ENCODE results near the gene RRBP1. TPM values are rescaled to one million over a fixed set of nuclear protein-coding genes. Genes with fewer than 3 reads are reported as not detected.

The RRBP1 gene
- total RNA-seq, 1 donor from 2014 or later: 65.0 TPM

DNA sequence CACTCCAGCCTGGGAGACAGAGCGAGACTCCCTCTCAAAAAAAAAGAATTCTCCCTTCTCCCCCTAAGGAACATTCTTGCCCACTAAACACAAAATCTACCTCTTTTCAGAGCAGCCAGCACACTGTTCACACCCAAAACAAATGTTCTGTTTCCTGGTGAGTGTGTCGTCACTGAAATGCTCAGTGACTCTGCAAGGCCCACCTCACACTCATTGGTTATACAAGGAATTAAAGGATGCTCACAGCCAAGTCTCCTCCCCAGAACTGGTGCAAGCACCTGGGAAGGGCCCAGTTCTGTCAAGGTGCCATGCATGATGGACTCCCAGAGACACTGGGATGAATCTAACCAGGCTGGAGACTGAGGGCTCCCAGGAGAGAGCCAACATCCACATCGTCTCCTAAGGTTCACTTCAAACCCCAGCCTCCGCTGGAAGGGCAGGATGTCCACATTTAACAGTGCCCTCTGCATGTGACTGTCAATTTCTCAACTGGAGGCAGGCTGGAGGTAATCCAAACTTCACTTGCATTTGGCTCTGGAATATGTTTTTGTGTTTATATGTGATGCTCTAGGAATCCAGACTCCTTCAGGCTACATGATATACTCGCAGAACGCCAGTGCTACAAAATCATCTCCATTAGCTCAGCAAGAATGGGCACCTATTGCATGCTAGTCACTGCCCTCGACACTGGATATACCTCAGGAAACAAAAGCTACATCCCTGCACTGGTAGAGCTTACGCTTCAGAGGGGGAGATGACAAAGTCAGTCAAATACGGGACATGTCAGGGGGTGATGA, 7.1 kb downstream of the RRBP1 start:
- no peak for FAIRE-seq
- H3K36me3 ChIP-seq (ENCODE audit: control insufficient read depth, insufficient read depth, low read length): peaks cover 6% of the 10 kb centered on the region

DNA sequence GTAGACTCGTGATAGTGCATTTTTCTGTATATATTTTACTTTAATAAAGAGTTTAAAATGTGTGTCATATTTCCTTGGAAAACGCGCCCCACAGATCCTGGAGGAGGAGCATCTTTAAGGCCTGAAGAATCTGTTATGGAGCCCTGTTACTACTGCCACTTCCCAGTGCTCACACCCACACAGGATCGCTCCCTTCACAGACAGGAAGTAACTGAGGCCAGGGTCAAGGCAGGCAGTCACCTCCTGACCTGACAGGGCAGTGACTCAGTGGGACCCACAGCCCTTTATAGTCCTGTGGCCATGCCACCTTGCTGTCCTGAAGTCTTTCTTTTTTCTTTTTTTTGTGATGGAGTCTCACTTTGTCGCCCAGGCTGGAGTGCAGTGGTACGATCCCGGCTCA, 9.0 kb downstream of the RRBP1 start:
- Histone ChIP-seq H3K4me3 (ENCODE audit: low read depth, low read length) (no peak overlapping the region), H3K27me3 (ENCODE audit: control insufficient read depth, insufficient read depth, low read length) (no peaks in the 10 kb centered on the region), H3K36me3 (ENCODE audit: control insufficient read depth, insufficient read depth, low read length) (peaks cover 5% of the 10 kb centered on the region)
- DNase-seq (ENCODE audit: low read depth) (no peak), FAIRE-seq (no peak)
- TF ChIP-seq, protein P1, sequence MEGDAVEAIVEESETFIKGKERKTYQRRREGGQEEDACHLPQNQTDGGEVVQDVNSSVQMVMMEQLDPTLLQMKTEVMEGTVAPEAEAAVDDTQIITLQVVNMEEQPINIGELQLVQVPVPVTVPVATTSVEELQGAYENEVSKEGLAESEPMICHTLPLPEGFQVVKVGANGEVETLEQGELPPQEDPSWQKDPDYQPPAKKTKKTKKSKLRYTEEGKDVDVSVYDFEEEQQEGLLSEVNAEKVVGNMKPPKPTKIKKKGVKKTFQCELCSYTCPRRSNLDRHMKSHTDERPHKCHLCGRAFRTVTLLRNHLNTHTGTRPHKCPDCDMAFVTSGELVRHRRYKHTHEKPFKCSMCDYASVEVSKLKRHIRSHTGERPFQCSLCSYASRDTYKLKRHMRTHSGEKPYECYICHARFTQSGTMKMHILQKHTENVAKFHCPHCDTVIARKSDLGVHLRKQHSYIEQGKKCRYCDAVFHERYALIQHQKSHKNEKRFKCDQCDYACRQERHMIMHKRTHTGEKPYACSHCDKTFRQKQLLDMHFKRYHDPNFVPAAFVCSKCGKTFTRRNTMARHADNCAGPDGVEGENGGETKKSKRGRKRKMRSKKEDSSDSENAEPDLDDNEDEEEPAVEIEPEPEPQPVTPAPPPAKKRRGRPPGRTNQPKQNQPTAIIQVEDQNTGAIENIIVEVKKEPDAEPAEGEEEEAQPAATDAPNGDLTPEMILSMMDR (IDR thresholded peaks at IDR 0.05; ENCODE audit: insufficient read depth, low read length, severe bottlenecking): no peak

More for the DNA sequence above, 7.1 kb downstream of the RRBP1 start:
- H3K4me3 ChIP-seq (ENCODE audit: low read depth, low read length): no peak overlapping the region
- no peak for DNase-seq (ENCODE audit: low read depth)
- TF ChIP-seq, protein P1 (IDR thresholded peaks at IDR 0.05; ENCODE audit: insufficient read depth, low read length, severe bottlenecking): no peak
- H3K27me3 ChIP-seq (ENCODE audit: control insufficient read depth, insufficient read depth, low read length): no peaks in the 10 kb centered on the region

- DNase-seq (ENCODE audit: low read depth): no peak
- TF ChIP-seq, protein P1 (IDR thresholded peaks at IDR 0.05; ENCODE audit: insufficient read depth, low read length, severe bottlenecking): no peak
- Histone ChIP-seq H3K4me3 (ENCODE audit: low read depth, low read length) (no peak overlapping the region), H3K27me3 (ENCODE audit: control insufficient read depth, insufficient read depth, low read length) (no peaks in the 10 kb centered on the region), H3K36me3 (ENCODE audit: control insufficient read depth, insufficient read depth, low read length) (peaks cover 5% of the 10 kb centered on the region)
- FAIRE-seq: no peak
Measured at GRCh38 chr20:17671565-17671964, 10.5 kb downstream of the RRBP1 start.

GRCh38 chr20:17671011-17671410, 11.0 kb downstream of the RRBP1 start:
- peaks cover 5% of the 10 kb centered on the region for H3K36me3 ChIP-seq (ENCODE audit: control insufficient read depth, insufficient read depth, low read length)
- H3K27me3 ChIP-seq (ENCODE audit: control insufficient read depth, insufficient read depth, low read length): no peaks in the 10 kb centered on the region
- H3K4me3 ChIP-seq (ENCODE audit: low read depth, low read length): no peak overlapping the region
- FAIRE-seq (no peak), DNase-seq (ENCODE audit: low read depth) (no peak)
- TF ChIP-seq, protein P1 (IDR thresholded peaks at IDR 0.05; ENCODE audit: insufficient read depth, low read length, severe bottlenecking): no peak

DNA sequence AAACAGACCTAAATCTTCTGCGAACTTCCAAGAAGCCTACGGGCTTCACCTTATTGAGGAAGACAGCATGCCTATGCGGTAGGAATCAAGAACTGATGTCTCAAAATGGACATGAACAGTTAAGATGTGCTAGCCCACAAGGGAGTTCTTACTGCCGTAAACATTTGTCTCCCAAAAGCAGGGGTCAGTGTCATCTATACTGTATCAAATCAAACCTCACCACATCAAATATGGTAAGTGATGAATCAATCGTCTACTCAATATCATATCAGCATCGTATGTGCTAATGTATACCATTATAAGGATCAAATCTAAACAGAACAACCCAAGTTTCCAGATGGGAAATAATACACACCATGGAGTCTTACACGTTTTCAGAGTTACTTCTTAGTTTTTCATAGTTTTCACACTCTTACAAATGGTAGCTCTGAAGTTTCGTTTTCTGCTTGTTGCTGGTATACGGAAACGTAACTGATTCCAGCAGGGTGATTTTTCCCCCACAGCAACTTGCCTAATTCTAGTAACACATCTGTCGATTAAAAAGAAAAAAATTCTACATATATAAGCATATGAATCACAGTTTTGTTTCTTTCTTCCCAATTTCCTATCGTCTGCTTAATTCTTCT, 12.6 kb downstream of the RRBP1 start:
- TF ChIP-seq, protein P1 (IDR thresholded peaks at IDR 0.05; ENCODE audit: insufficient read depth, low read length, severe bottlenecking): no peak
- FAIRE-seq (no peak), DNase-seq (ENCODE audit: low read depth) (no peak)
- H3K27me3 ChIP-seq (ENCODE audit: control insufficient read depth, insufficient read depth, low read length): no peaks in the 10 kb centered on the region
- no peak overlapping the region for H3K4me3 ChIP-seq (ENCODE audit: low read depth, low read length)
- peaks cover 5% of the 10 kb centered on the region for H3K36me3 ChIP-seq (ENCODE audit: control insufficient read depth, insufficient read depth, low read length)
